ENCODE data around the gene CBARP.

The CBARP gene

DNA sequence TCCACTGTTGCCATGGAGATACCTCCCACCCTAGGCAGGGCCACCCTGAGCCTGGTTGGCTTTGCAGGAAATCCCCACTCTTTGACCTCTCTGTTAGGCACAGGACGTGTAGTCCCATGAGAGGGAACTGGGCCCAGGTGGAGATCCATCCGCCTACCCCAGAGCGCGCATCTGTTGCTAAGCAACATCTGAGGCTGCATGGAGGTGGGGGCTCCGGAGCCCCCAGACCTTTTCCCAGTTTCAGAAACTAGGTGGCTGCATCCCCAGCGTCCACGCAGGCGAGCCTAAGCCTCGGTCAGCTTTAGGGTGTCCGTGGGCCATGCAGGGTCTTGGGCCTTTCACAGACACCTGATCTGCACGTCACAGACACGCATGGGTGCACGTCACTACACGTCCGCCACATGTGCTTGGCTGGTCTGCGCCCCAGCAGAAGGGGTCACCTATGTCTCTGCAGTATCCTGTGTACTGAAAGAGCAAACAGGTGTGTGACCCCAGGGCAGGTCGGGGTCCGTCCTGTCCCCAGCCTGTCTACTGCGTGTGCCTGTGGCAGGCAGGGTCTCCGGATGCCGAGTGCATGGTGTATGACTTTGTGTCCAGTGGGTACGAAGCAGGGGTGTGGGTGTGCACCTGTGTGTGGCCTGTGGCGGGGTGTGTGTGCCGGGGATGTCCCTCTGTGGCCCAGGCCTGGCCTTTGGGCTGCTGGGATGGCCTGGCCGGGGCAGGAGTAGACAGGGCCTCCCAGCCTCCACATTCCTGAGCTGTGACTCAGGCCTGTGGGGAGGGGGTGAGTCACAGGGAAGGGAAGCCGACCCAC lies 27.2 kb upstream of the CBARP start:
- no peak for DNase-seq

DNA sequence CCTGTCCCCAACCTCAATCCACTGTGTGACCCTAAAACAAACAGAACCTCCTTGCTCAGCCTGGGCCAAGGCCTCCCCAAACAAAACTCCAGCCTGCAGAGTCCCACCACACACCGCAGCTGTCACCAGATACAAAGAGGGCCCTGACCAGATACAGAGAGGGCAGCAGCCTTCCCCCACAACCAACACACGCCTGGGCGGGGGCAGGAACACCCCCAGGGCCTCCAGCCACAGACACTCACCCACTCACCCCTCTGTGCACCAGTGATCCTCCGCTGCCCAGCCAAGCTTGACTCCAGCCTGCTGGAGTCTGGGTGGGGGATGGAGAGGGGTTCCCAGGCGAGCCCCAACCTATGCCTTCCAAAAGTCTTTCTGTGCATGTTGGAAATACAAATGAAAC lies 25.4 kb upstream of the CBARP start:
- DNase-seq = no peak

DNA sequence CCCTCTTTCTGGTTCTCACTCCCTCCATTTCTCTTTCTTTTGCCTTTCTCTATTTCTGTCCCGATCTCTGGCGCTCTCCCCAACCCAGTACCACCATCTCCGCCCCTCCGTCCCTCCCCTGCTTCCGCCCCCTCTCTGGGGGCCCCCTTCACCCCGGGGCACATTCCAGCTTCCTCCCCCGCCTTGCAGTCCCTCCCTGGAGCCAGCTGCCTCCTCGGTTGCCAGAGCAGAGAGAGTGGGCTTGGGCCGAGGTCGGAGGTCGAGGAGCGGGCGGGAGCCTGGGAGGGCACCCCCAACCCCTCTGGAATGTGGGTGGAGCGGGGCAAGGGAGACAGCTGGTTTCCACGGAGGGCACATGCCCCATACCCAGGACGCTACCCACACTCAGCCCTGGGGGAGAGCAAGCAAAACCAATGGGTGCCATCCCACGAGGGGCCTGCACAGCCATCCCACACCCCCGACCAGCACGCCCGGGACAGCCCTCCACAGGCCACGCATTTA lies 24.9 kb upstream of the CBARP start:
- DNase-seq = no peak

DNA sequence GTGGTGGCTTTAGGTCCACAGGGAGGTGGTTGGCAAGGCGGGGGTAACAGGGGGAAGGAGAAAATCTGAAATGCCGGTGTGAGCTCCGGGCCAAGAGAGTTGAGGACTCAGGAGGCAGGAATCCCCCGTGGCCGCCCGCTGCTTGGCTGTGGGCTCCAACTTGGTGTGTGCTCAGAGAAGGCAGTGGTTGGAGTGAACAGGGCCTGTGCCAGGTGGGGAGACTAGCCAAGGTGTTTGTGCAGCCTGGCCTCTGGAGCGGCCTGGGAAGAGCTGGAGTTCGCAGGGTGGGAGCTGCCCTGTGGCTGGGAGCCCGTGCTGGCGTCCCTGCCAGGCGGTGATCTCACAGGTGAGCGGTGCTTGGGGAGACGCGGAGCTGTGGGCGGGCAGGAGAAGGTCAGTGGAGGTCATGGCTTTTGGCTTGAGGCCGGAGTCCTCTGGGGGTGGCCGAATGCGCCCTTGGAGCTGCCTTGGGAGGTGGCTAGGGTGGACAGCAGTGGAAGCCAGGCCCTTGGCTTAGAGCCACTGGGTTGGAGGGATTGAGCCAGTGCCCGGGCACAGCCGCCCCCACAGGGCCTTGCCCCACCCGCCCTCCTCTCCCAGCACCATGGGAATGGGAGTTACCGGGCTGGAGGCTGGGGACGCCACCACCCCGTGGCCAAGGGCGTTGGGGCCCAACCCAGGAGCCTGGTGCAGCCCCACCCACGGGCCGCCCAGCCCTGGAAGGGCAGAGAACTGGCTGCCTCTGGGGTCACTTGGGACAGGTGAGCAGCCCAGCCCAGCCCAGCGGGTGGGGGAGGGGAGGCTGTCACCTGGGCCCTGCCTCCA lies 24.2 kb upstream of the CBARP start:
- DNase-seq = peak; percentile 60

DNA sequence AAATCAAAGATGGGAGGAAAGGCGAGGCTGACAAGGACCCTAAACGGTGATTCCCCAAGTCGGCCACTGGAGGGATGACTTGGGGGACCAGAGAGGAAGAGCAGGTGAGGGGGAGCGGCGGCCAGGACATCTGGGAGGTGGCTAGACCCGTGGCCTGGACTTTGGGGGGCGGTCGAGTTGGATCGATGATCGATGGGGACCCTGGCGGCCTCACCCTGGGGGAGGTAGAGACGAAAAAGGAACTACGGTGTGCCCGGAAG lies 23.7 kb upstream of the CBARP start:
- no peak for DNase-seq

DNA sequence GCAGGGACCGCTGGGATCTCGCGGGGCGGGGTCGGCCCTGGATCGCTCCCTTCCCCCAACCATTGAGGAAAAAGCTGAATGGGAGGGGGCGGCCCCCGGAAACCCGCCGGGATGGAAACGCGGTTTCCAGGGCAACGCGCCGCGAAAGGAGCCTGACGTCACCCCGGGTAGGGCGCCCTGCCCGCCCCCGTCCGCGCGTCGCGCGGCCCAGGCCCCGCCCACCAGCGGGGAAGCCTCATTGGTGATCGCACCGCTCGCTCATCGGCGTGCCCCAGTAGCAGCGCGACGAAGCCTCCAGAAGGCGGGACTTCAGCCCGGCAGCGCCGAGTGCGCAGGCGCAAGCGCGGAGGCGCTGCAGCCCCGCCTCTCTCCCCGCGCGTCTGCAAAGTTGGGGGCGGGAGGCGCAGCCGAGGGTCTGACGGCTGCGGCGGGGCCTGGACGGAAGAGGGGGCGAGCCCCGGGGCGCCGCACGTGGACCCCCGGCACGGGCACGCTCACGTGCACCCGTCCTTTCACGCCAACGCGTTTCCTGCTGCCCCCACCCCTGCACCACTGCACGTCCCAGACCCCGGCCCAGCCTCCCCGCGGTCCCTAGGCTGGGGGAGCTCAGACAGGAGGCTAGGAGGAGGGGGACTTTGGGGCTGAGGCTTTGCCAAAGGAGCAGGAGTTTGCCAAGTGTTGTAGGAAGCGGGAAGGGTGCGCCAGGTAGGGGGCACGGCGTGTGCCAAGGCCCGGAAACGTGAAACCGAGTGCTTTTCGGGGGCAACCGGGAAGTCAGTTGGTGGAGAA lies 23.1 kb upstream of the CBARP start:
- peak; percentile 94 for DNase-seq

DNA sequence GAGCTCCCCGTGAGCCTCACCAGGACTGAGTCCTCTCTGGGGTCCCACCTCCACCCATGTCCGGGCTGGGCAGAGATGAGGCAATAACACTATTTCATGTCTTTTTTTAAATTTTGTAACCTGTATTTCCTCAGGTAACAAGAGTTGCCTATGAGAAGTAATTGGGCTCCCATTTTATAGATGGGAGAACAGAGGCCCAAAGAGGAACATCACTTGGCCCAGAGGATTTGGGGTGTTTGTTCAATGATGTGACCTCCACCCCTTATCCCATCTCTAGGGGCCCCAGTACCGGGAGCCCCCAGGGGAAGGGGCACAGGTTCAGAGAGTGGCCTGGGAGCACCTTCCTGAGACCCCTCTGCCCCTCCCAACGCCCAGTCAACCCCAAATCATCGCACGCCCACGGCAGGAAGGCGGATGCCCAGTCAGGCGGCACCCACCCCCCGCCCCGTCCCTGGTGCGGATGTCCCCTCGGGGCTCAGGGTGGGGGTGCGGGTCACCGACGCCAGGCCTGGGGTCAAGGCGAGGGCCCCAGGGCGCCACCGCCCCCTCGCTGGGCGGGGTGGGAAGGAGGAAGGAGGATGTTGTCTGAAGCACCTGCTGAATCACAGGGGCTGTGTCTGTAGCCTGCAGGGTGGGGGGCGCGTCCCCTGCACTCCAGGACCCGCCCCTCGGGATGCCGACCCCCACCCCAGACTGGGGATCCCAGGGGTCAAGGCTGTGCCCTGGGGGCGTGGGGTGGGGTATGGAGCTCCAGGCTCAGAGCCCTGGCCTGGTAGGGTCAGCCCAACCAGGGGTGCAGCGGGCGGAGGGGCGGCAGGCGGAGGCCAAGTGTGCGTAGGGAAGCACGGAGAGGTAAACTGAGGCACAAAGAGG lies 22.3 kb upstream of the CBARP start:
- no peak for DNase-seq

DNA sequence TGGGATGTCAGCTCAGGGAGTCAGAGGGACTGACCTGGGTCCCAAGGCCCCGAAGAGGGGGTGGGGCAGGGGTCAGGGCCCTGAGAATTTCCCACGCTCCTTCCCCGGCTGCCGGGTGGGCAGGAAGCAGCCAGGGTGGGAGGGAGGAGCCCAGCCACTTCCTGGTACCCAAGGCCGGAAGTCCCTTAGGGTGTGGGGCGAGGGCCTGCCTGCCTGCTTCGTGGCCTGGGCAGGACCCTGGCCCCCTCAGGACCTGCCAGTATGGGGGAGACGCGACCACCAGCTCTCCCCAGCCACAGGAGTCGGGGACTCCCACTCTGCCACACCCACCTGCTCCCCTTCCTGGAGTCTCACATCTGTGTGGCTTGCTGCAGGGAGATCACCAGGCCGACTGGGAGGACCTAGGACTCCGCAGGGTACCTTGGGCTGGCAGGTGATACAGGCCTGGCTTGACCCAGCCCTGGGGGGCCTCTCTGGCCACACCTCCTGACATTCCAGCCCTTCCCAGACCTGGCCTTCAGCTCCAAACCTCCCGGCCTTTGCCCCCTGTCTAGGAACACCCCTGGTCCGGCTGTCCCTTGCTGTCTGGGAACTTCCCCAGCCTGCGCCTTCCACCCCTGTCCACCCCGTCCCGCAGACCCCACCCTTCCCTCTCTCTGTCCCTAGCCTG lies 21.5 kb upstream of the CBARP start:
- DNase-seq = no peak

DNA sequence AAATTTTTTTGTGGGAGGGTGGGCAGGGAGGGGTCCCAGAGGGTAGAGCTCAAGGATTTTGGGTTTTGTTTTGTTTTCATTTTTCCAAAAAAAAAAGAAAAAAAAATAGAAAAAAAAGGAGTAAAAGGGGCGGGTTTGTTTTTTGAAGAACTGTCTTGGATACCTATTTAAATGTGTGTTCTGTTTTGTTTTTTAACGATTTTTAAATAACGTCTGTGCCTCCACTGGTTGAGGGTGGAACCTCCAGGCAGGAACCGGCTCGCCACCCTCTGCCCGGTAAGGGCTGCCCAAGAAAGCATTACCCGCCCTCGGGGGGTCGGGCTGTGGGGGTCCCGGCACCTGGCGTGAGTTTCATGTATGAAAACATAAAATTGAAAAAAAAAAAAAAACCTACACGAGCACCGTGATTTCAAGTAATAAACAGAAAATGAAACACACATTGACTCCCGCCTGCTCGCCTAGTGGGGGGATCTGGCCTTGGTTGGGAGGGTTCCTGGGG lies 21.0 kb upstream of the CBARP start:
- DNase-seq = no peak

DNA sequence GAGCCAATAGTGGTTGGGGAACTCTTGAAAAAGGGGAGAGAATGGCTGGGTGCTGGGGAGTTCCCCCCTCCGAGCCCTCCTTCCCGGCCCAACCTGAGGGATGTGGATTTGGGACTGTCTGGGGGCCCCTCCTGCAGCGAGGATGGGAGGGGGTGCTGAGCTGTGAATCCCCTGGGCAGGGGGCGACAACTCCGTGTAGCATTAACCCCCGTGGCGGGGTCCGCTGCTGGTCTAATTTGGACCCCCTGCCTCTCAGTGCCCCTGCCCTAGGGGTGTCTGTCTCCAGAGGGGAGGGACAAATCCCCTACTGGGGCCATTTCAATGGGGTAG lies 20.3 kb upstream of the CBARP start:
- DNase-seq = no peak

DNA sequence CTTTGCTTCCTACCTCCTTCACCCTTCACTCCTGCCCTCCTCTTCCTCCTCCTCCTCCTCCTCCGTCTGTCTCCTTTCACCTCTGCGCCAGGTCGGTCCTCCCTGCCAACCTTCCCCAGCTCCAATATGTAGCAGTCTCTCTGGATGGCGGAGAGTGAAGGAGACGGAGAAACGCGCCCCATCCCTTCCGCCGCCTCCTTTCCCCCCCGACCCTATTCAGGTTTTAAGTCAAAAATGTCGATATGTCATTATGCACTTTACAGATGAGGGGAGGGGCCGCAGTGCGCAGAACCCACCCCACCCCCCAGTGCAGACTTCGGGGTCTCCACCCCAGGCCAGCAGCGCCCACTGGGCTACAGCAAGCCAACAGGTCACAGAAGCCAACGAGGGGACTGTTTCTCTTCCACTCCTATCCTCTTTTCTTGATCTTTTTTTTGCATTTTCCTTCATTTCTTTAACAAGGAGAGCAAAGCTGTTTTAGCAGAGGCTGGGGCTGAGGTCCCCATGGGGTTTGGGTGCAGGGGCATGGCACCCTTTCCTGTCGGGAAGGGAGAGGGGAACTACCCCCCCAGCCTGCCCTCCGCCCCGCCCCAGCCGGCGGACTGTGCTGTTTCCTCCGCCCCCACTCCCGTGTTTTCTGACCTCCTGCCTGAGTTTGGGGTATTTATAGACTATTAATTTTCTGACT lies 19.8 kb upstream of the CBARP start:
- DNase-seq = no peak

DNA sequence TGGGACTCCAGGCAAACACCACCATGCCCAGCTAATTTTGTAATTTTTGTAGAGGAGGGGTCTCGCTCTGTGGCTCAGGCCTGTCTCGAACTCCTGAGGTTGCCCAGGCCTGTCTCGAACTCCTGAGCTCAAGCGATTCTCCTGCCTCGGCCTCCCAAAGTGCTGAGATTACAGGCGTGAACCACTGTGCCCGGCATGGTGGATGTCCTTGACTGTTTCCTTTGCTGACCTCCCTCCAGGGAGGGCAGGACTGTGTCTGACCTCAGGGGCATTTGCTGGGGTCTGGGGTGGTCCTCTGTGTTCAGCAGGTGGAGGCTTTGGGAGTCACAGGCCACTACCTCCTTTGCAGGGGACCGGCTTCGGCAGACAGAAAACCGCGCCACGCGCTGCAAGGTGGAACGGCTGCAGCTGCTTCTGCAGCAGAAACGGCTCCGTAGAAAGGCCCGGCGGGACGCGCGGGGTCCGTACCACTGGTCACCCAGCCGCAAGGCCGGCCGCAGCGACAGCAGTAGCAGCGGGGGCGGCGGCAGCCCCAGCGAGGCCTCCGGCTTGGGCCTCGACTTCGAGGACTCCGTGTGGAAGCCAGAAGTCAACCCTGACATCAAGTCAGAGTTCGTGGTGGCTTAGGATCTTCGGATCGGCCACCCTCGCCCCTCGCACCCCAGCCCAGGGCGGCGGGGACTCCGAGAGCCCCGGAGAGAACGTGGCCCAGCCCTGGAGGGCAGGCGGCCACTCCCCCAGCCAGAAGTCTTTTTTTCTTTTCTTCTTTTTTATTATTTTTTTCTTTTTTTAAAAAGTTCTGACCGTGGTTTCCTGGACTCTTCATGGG lies 19.1 kb upstream of the CBARP start:
- no peak for DNase-seq

DNA sequence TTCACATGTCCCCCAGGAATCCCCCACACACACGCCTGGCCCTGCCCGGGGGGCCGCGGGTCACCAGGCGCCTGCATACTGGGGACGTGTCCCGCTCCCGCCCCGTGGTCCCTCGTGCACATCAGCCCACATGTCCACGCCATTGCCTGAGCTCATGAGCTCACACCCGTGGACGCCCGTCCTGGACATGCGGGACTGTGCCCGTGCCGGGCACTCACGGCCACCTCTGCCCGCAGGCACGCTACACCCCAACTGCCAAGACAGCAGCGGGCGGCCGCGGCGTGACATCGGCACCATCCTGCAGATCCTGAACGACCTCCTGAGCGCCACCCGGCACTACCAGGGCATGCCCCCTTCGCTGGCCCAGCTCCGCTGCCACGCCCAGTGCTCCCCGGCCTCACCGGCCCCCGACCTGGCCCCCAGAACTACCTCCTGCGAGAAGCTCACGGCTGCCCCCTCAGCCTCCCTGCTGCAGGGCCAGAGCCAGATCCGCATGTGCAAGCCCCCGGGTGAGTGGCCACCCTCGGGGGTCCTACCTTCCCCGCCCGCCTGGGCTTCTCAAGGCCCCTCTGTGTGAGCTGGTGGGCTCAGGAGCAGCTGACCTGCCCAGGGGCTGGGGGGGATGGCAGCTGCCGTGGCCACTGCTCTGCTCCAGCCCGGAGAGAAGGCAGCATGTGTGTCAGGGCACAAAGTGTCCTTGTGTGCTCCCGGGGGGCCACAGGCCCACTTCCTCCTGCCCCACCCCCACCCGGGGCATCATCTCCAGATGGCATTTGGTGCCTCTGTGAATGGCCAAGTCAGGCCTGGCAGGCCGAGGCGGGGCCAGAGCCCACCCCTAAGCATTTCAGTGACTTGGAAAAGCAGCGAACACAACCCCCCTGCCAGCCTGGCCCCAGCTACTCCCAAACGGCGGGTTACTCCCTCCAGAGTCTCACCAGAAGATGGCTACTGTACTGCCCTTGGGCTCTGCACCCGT lies 17.7 kb upstream of the CBARP start:
- DNase-seq = no peak

DNA sequence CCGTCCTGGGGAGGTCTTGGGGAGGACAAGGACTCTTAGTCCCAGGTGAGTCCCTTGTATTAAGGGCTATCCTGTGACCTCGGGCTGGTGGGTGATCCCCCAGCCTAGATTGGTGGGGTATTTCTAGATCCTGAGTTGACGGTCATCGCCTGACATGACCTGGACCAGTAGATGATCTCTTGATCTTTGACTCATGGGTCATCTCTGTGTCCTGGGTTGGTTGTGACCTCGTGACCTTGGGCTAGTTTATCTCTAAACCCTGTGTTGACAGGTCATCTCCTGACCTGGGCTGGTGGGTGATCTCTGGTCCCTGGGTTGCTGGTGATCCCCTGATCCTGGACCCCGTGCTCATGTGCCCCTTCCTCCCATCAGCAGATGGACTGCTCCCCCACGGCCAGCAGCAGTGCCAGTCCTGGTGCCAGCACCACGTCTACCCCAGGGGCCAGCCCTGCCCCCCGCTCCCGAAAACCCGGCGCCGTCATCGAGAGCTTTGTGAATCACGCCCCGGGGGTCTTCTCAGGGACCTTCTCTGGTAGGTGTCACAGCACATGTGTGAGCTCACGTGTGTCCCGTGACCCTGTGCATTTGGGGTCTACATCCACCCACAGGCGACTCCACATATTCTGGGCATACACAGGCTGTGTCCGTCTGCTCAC lies 16.9 kb upstream of the CBARP start:
- no peak for DNase-seq

DNA sequence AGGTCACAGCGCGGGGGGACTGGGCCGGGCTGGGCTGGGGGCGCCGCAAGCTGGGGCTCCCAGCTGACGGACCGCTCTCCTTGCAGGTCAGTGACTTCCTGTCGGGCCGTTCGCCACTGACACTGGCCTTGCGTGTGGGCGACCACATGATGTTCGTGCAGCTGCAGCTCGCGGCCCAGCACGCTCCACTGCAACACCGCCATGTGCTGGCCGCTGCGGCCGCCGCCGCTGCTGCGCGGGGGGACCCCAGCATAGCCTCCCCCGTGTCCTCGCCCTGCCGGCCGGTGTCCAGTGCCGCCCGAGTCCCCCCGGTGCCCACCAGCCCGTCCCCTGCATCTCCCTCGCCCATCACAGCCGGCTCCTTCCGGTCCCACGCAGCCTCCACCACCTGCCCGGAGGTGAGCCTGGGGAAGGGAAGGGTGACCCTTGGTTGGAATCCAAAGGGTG lies 16.3 kb upstream of the CBARP start:
- no peak for DNase-seq

DNA sequence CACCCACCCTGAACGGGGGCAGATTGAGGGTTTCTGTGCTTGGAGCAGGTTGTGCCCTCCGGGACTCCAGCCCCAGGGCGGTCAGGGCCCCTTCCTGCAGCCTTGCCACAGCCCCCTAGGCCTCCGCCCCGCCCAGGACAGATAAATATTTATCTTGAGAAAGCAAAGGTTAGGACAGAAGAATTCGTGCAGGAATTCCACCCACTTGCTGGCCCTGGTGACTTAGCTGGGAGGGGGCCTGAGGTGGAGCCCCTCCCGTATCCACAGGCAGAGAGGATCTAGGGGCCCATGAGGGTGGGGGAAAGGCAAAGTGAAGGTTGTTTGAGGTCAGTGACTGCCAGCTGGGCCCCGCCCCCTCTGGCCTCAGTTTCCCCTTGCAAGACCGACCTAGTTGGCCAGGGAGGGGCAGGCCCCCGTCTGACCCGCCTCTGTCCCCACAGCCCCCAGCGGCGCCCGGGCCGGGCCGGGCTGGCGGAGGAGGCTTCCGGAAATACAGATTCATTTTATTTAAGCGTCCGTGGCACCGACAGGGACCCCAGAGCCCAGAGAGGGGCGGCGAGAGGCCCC lies 15.8 kb upstream of the CBARP start:
- no peak for DNase-seq

DNA sequence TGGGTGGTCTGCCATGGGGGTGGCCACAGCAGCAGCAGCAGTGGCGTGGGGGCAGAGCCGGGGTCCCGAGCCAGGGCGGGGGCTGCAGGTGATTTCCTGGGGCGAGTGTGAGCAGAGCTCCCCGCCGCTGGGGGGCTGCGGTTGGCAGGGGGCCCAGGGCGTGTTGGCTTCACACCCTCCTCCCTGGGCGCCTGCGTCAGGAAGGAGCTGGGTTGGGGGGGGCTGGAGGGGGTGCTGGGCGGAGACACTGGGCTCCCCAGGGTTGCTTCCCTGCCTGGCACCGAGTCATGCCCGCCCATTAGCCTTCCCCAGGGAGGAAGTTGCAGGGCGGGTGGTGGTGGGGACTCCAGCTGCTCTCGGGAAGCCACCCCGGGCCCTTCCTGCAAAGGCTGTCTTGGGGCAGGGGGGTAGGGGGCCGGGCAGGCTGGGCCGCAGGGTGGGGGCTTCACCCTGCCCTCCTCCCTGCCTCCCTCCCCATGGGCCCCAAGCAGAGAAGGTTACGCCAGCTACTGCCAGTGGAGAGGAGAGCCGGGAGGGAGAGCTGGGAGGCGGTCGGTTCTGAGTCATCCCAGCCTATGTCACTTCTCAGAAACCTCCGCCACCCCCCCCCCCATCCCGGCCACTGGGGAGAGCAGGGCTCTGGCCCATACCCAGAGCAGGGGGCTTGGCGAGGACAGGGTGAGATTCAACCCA lies 15.2 kb upstream of the CBARP start:
- DNase-seq = no peak
